ENCODE results near the gene ALX4. TPM values are rescaled to one million over a fixed set of nuclear protein-coding genes. Genes with fewer than 3 reads are reported as not detected.

The ALX4 gene
- polyA plus RNA-seq, 6 donors from 2014 or later, result not detected

GRCh38 chr11:44319552-44320288, 9.8 kb upstream of the ALX4 start:
- H3K27ac Mint-ChIP-seq, result peak overlapping the region in 1 of 6 donors; percentile 41
- peaks cover 74 to 98% (median 91%) of the 10 kb centered on the region in 3 donors for H3K27me3 Mint-ChIP-seq
- H3K4me3 Mint-ChIP-seq, result peak overlapping the region in 3 of 8 donors; percentile 42 to 64 (median 55)
- peaks cover 0 to 4% (median 0%) of the 10 kb centered on the region in 7 donors for H3K9me3 Mint-ChIP-seq
- peaks cover 6 to 22% of the 10 kb centered on the region in 2 donors for H3K36me3 Mint-ChIP-seq
- ATAC-seq (ENCODE audit: low read depth in 2 of 2), result no peak
- peaks cover 13 to 41% (median 32%) of the 10 kb centered on the region in 3 donors for H3K4me1 Mint-ChIP-seq
- DNase-seq, result no peak

GRCh38 chr11:44319170-44319551, 9.2 kb upstream of the ALX4 start:
- ATAC-seq (ENCODE audit: low read depth in 2 of 2) (no peak), DNase-seq (no peak)
- peaks cover 0 to 10% (median 0%) of the 10 kb centered on the region in 7 donors for H3K9me3 Mint-ChIP-seq
- peak overlapping the region in 1 of 8 donors; percentile 36 for H3K4me3 Mint-ChIP-seq
- H3K27ac Mint-ChIP-seq, result no peak overlapping the region
- peaks cover 6 to 28% of the 10 kb centered on the region in 2 donors for H3K36me3 Mint-ChIP-seq
- peaks cover 17 to 41% (median 38%) of the 10 kb centered on the region in 3 donors for H3K4me1 Mint-ChIP-seq
- H3K27me3 Mint-ChIP-seq, result peaks cover 75 to 98% (median 91%) of the 10 kb centered on the region in 3 donors

GRCh38 chr11:44318369-44318768, 8.4 kb upstream of the ALX4 start:
- H3K4me1 Mint-ChIP-seq, result peaks cover 18 to 46% (median 39%) of the 10 kb centered on the region in 3 donors
- H3K36me3 Mint-ChIP-seq, result peaks cover 6 to 30% of the 10 kb centered on the region in 2 donors
- DNase-seq, result no peak
- no peak for ATAC-seq (ENCODE audit: low read depth in 2 of 2)
- H3K27ac Mint-ChIP-seq, result no peak overlapping the region
- H3K27me3 Mint-ChIP-seq, result peaks cover 73 to 97% (median 91%) of the 10 kb centered on the region in 3 donors
- H3K9me3 Mint-ChIP-seq, result peaks cover 0 to 10% (median 2%) of the 10 kb centered on the region in 7 donors
- H3K4me3 Mint-ChIP-seq, result peak overlapping the region in 1 of 8 donors; percentile 6

GRCh38 chr11:44316659-44317240, 6.8 kb upstream of the ALX4 start:
- Mint-ChIP-seq H3K27me3 (peaks cover 76 to 99% (median 91%) of the 10 kb centered on the region in 3 donors), H3K27ac (no peak overlapping the region), H3K9me3 (peaks cover 0 to 12% (median 6%) of the 10 kb centered on the region in 7 donors), H3K4me3 (peak overlapping the region; percentile 41 to 78 (median 59)), H3K4me1 (peaks cover 18 to 50% (median 45%) of the 10 kb centered on the region in 3 donors), H3K36me3 (peaks cover 6 to 30% of the 10 kb centered on the region in 2 donors)
- DNase-seq (no peak), ATAC-seq (ENCODE audit: low read depth in 2 of 2) (peak in 1 of 2 donors; percentile 12)

- ATAC-seq (ENCODE audit: low read depth in 2 of 2), result no peak
- no peak for DNase-seq
- peaks cover 18 to 52% (median 50%) of the 10 kb centered on the region in 3 donors for H3K4me1 Mint-ChIP-seq
- H3K27me3 Mint-ChIP-seq, result peaks cover 76 to 99% (median 91%) of the 10 kb centered on the region in 3 donors
- H3K27ac Mint-ChIP-seq, result no peak overlapping the region
- H3K9me3 Mint-ChIP-seq, result peaks cover 0 to 12% (median 6%) of the 10 kb centered on the region in 7 donors
- peak overlapping the region; percentile 41 to 78 (median 65) for H3K4me3 Mint-ChIP-seq
- H3K36me3 Mint-ChIP-seq, result peaks cover 6 to 23% of the 10 kb centered on the region in 2 donors
Measured at GRCh38 chr11:44315947-44316658, 6.2 kb upstream of the ALX4 start.

- peaks cover 70 to 98% (median 88%) of the 10 kb centered on the region in 3 donors for H3K27me3 Mint-ChIP-seq
- peak overlapping the region in 1 of 6 donors; percentile 19 for H3K27ac Mint-ChIP-seq
Measured at GRCh38 chr11:44314733-44315132, 4.8 kb upstream of the ALX4 start.

GRCh38 chr11:44313761-44314489, 4.0 kb upstream of the ALX4 start:
- ATAC-seq (ENCODE audit: low read depth in 2 of 2) (no peak), DNase-seq (no peak)
- Mint-ChIP-seq H3K27me3 (peaks cover 71 to 97% (median 81%) of the 10 kb centered on the region in 3 donors), H3K4me1 (peaks cover 22 to 57% (median 56%) of the 10 kb centered on the region in 3 donors), H3K27ac (peak overlapping the region in 2 of 6 donors; percentile 76 to 84), H3K36me3 (peaks cover 6 to 16% of the 10 kb centered on the region in 2 donors), H3K9me3 (peaks cover 0 to 12% (median 6%) of the 10 kb centered on the region in 7 donors), H3K4me3 (peak overlapping the region in 2 of 8 donors; percentile 6 to 47)

More at GRCh38 chr11:44314733-44315132, 4.8 kb upstream of the ALX4 start:
- DNase-seq (no peak), ATAC-seq (ENCODE audit: low read depth in 2 of 2) (no peak)
- peaks cover 6 to 16% of the 10 kb centered on the region in 2 donors for H3K36me3 Mint-ChIP-seq
- peak overlapping the region in 1 of 8 donors; percentile 71 for H3K4me3 Mint-ChIP-seq
- H3K9me3 Mint-ChIP-seq, result peaks cover 0 to 12% (median 6%) of the 10 kb centered on the region in 7 donors
- peaks cover 22 to 59% (median 58%) of the 10 kb centered on the region in 3 donors for H3K4me1 Mint-ChIP-seq

GRCh38 chr11:44312876-44313275, 2.9 kb upstream of the ALX4 start:
- no peak overlapping the region for H3K27ac Mint-ChIP-seq
- H3K4me1 Mint-ChIP-seq, result peaks cover 22 to 52% (median 52%) of the 10 kb centered on the region in 3 donors
- no peak for DNase-seq
- peaks cover 6 to 16% of the 10 kb centered on the region in 2 donors for H3K36me3 Mint-ChIP-seq
- peaks cover 70 to 97% (median 81%) of the 10 kb centered on the region in 3 donors for H3K27me3 Mint-ChIP-seq
- no peak for ATAC-seq (ENCODE audit: low read depth in 2 of 2)
- peaks cover 0 to 12% (median 6%) of the 10 kb centered on the region in 7 donors for H3K9me3 Mint-ChIP-seq
- peak overlapping the region in 1 of 8 donors; percentile 37 for H3K4me3 Mint-ChIP-seq

- no peak for ATAC-seq (ENCODE audit: low read depth in 2 of 2)
- Mint-ChIP-seq H3K36me3 (peaks cover 6 to 16% of the 10 kb centered on the region in 2 donors), H3K4me3 (peak overlapping the region in 5 of 8 donors; percentile 42 to 70 (median 61)), H3K27me3 (peaks cover 69 to 97% (median 85%) of the 10 kb centered on the region in 3 donors), H3K9me3 (peaks cover 0 to 12% (median 6%) of the 10 kb centered on the region in 7 donors), H3K4me1 (peaks cover 19 to 51% (median 45%) of the 10 kb centered on the region in 3 donors), H3K27ac (peak overlapping the region in 5 of 6 donors; percentile 8 to 84 (median 57))
- DNase-seq, result no peak
Measured at GRCh38 chr11:44311339-44312261, 1.7 kb upstream of the ALX4 start.

GRCh38 chr11:44310463-44311272, 729 bp upstream of the ALX4 start:
- peaks cover 18 to 56% (median 49%) of the 10 kb centered on the region in 3 donors for H3K4me1 Mint-ChIP-seq
- H3K27ac Mint-ChIP-seq, result peak overlapping the region in 1 of 6 donors; percentile 57
- H3K27me3 Mint-ChIP-seq, result peaks cover 69 to 97% (median 91%) of the 10 kb centered on the region in 3 donors
- H3K4me3 Mint-ChIP-seq, result peak overlapping the region; percentile 42 to 82 (median 70)
- H3K9me3 Mint-ChIP-seq, result peaks cover 0 to 12% (median 6%) of the 10 kb centered on the region in 7 donors
- H3K36me3 Mint-ChIP-seq, result peaks cover 4 to 16% of the 10 kb centered on the region in 2 donors
- ATAC-seq (ENCODE audit: low read depth in 2 of 2) (no peak), DNase-seq (no peak)

- peak overlapping the region in 4 of 8 donors; percentile 38 to 76 (median 70) for H3K4me3 Mint-ChIP-seq
- peaks cover 18 to 57% (median 49%) of the 10 kb centered on the region in 3 donors for H3K4me1 Mint-ChIP-seq
- peaks cover 70 to 97% (median 91%) of the 10 kb centered on the region in 3 donors for H3K27me3 Mint-ChIP-seq
- DNase-seq (no peak), ATAC-seq (ENCODE audit: low read depth in 2 of 2) (no peak)
- H3K9me3 Mint-ChIP-seq, result peaks cover 0 to 12% (median 6%) of the 10 kb centered on the region in 7 donors
- peak overlapping the region in 1 of 6 donors; percentile 57 for H3K27ac Mint-ChIP-seq
- H3K36me3 Mint-ChIP-seq, result peaks cover 0 to 10% of the 10 kb centered on the region in 2 donors
Measured at GRCh38 chr11:44310206-44310462, 195 bp upstream of the ALX4 start.
